HepG2 (cell line): ENCODE data around the gene ATN1. TPM values are rescaled to one million over a fixed set of nuclear protein-coding genes. Genes with fewer than 3 reads are reported as not detected.

Experiments
- NPAS2 ChIP-seq: sonication (generic); formaldehyde crosslinking; IDR thresholded peaks from 2 replicates; pipeline ENCODE4 v1.8.0; 2022; ENCODE audit warnings: mild to moderate bottlenecking, missing genetic modification reagents, borderline replicate concordance
- NR2F6 ChIP-seq, 2 experiments: IDR thresholded peaks; 2 replicates each; pipeline ENCODE4 v1.6.1; 2016; ENCODE audit warnings: antibody characterized with exemption in 1 of 2, mild to moderate bottlenecking in 1 of 2
- PRMT3 ChIP-seq: sonication (generic); formaldehyde crosslinking; IDR thresholded peaks from 2 replicates; pipeline ENCODE4 v1.8.1; 2022; ENCODE audit warnings: low read depth, mild to moderate bottlenecking, moderate library complexity, missing genetic modification reagents, borderline replicate concordance
- SRSF1 ChIP-seq: fragments of 200-400 bp; formaldehyde crosslinking; optimal IDR thresholded peaks from 2 replicates; pipeline ENCODE3; 2017; ENCODE audit warnings: mild to moderate bottlenecking, low read depth, low read length, moderate library complexity
- ZNF317 ChIP-seq: sonication (generic); formaldehyde crosslinking; IDR thresholded peaks from 2 replicates; pipeline ENCODE4 v1.5.0; 2020; ENCODE audit warnings: mild to moderate bottlenecking, missing genetic modification reagents
- ZNF780A ChIP-seq: sonication (generic); formaldehyde crosslinking; IDR thresholded peaks from 2 replicates; pipeline ENCODE4 v1.8.0; 2022; ENCODE audit warnings: mild to moderate bottlenecking, missing genetic modification reagents, moderate library complexity
- ZNF790 ChIP-seq: sonication (generic); formaldehyde crosslinking; IDR thresholded peaks from 2 replicates; pipeline ENCODE4 v1.8.0; 2022; ENCODE audit warnings: missing genetic modification reagents, mild to moderate bottlenecking, borderline replicate concordance
- ZNF816 ChIP-seq: sonication (generic); formaldehyde crosslinking; IDR thresholded peaks from 2 replicates; pipeline ENCODE4 v1.8.0; 2022; ENCODE audit warnings: missing genetic modification reagents, mild to moderate bottlenecking, borderline replicate concordance
- polyA plus RNA-seq, 8 experiments: library from polyadenylated mRNA; depleted of rRNA in 3 of 8; stranded (reverse) in 7 of 8; unstranded in 1 of 8; fragments of >200 nt; fragmentation: Illumina TruSeq in 4 of 8; extraction: Trizol in 4 of 8; gene quantifications; 2 replicates each; pipeline versions ENCODE4 v1.2.1 to v1.2.3, GENCODE V29; 2011 to 2016; ENCODE audit warnings: low read depth in 4 of 8, missing spikeins in 1 of 8, mixed read lengths in 1 of 8; ENCODE audit not compliant: insufficient read depth in 1 of 8
- total RNA-seq, 5 experiments: library from RNA; depleted of rRNA; stranded (reverse); fragments of >200 nt; fragmentation: Illumina TruSeq; extraction: Trizol; gene quantifications; 2 replicates each; pipeline ENCODE4 v1.2.3, GENCODE V29; 2016; ENCODE audit warnings: low read depth in 1 of 5
- TF ChIP-seq, protein P1 (sequence below): sonication (generic); formaldehyde crosslinking; IDR thresholded peaks from 2 replicates; pipeline ENCODE4 v1.5.1; 2020; ENCODE audit warnings: missing genetic modification reagents, mild to moderate bottlenecking, borderline replicate concordance
- TF ChIP-seq, protein P2 (sequence below): sonication (generic); formaldehyde crosslinking; IDR thresholded peaks from 2 replicates; pipeline ENCODE4 v1.5.1; 2020; ENCODE audit warnings: mild to moderate bottlenecking, moderate library complexity, missing genetic modification reagents
- TF ChIP-seq, protein P3 (sequence below): sonication (generic); formaldehyde crosslinking; IDR thresholded peaks from 2 replicates; pipeline ENCODE4 v1.4.0; 2020; ENCODE audit warnings: missing genetic modification reagents, low read depth, mild to moderate bottlenecking, borderline replicate concordance
- TF ChIP-seq, protein P4 (sequence below): sonication (generic); formaldehyde crosslinking; IDR thresholded peaks from 2 replicates; pipeline ENCODE4 v1.5.0; 2020; ENCODE audit warnings: mild to moderate bottlenecking, missing genetic modification reagents, moderate library complexity

Gene ATN1
- total and polyA plus RNA-seq, 2 of the 13 experiments (the other 11 are each of a cell fraction or from before 2014, with no cell fraction given): 2.1 to 8.6 TPM

DNA sequence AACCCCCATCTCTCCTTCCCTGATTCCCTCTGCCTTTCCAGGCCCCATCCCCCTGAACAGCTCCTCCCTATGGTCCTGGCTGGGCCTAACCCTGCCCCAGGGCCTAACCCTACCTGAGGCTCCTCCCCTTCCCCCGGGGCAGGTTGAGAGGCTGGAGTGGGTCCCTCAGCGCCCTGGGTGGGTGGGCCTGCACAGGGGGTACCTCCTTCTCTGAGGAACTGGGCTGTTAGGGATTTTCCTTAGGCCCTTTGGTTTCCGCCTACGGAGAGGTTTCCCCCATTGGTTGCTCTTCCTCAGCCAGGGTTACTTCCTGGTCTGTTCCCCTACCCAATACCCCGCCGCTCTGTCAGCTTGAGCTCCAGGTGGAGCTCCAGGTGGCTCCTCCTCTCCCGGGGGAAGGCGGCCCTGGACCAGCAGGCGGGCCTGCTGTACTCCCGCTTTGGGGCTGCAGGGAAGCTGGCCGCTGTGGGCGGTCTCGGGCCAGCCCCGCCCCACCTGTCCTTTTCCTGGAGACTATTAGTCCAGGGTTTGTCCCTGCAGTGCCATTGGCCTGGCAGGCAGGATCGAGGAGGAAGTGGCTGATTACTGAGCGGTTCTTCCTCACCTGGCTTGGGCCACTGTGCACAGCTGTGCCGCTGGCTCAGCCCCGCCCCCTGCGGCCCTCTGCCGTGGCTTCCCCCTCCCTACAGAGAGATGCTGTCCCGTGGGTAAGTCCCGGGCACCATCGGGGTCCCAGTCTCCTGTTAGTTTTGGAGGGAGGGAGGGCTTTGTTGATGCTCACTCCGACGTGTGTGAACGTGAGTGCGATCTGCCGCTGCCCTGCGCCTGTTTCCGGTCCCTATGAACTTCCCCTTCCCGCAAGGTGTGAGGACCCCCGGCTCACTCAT, 18.5 kb downstream of the ATN1 start (continued):
- TF ChIP-seq, protein P1, sequence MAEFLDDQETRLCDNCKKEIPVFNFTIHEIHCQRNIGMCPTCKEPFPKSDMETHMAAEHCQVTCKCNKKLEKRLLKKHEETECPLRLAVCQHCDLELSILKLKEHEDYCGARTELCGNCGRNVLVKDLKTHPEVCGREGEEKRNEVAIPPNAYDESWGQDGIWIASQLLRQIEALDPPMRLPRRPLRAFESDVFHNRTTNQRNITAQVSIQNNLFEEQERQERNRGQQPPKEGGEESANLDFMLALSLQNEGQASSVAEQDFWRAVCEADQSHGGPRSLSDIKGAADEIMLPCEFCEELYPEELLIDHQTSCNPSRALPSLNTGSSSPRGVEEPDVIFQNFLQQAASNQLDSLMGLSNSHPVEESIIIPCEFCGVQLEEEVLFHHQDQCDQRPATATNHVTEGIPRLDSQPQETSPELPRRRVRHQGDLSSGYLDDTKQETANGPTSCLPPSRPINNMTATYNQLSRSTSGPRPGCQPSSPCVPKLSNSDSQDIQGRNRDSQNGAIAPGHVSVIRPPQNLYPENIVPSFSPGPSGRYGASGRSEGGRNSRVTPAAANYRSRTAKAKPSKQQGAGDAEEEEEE (CRISPR knock-in tag): no peak
- TF ChIP-seq NPAS2 (CRISPR knock-in tag) (no peak), SRSF1 (peak; percentile 61), ZNF317 (no peak), ZNF790 (CRISPR knock-in tag) (no peak), PRMT3 (CRISPR knock-in tag) (no peak), ZNF816 (CRISPR knock-in tag) (no peak), NR2F6 (IDR thresholded peaks at IDR 0.05) (peak; percentile 9; the same call in 1 of the 2 replicates), NR2F6 (CRISPR knock-in tag; IDR thresholded peaks at IDR 0.05) (no peak; the same call in 1 of the 2 replicates), ZNF780A (CRISPR knock-in tag) (no peak)
- TF ChIP-seq, protein P2, sequence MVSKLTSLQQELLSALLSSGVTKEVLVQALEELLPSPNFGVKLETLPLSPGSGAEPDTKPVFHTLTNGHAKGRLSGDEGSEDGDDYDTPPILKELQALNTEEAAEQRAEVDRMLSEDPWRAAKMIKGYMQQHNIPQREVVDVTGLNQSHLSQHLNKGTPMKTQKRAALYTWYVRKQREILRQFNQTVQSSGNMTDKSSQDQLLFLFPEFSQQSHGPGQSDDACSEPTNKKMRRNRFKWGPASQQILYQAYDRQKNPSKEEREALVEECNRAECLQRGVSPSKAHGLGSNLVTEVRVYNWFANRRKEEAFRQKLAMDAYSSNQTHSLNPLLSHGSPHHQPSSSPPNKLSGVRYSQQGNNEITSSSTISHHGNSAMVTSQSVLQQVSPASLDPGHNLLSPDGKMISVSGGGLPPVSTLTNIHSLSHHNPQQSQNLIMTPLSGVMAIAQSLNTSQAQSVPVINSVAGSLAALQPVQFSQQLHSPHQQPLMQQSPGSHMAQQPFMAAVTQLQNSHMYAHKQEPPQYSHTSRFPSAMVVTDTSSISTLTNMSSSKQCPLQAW (CRISPR knock-in tag): no peak
- TF ChIP-seq, protein P3, sequence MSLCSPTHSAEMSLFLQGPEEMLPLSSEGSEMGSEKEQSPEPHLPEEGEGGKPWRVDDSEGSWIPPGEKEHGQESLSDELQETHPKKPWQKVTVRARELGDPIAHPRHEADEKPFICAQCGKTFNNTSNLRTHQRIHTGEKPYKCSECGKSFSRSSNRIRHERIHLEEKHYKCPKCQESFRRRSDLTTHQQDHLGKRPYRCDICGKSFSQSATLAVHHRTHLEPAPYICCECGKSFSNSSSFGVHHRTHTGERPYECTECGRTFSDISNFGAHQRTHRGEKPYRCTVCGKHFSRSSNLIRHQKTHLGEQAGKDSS (CRISPR knock-in tag): no peak
- TF ChIP-seq, protein P4, sequence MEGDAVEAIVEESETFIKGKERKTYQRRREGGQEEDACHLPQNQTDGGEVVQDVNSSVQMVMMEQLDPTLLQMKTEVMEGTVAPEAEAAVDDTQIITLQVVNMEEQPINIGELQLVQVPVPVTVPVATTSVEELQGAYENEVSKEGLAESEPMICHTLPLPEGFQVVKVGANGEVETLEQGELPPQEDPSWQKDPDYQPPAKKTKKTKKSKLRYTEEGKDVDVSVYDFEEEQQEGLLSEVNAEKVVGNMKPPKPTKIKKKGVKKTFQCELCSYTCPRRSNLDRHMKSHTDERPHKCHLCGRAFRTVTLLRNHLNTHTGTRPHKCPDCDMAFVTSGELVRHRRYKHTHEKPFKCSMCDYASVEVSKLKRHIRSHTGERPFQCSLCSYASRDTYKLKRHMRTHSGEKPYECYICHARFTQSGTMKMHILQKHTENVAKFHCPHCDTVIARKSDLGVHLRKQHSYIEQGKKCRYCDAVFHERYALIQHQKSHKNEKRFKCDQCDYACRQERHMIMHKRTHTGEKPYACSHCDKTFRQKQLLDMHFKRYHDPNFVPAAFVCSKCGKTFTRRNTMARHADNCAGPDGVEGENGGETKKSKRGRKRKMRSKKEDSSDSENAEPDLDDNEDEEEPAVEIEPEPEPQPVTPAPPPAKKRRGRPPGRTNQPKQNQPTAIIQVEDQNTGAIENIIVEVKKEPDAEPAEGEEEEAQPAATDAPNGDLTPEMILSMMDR (CRISPR knock-in tag): no peak; the same call in none of the 2 replicates
